IPS-NIHi7 (cell line): ENCODE data around the gene PLA1A.
"Not testable (repeated sequence)": the region's sequence is repeated elsewhere in the genome, so short reads cannot be mapped to it uniquely, and the experiment has no call there.

ENCODE experiments used
- DNase-seq: peaks from one replicate; pipeline ENCODE4 v3.0.0; 2012; ENCODE audit warnings: mixed read lengths; ENCODE audit errors: extremely low spot score

The PLA1A gene

GRCh38 chr3:119579366-119580066 lies 18.2 kb upstream of the PLA1A start, which contains the start of gene ADPRH:
TSS of gene ADPRH (plus strand) at chr3:119579492. CDS start at chr3:119582170, 2,678 bp downstream.
- peak; percentile 92 for DNase-seq

DNA sequence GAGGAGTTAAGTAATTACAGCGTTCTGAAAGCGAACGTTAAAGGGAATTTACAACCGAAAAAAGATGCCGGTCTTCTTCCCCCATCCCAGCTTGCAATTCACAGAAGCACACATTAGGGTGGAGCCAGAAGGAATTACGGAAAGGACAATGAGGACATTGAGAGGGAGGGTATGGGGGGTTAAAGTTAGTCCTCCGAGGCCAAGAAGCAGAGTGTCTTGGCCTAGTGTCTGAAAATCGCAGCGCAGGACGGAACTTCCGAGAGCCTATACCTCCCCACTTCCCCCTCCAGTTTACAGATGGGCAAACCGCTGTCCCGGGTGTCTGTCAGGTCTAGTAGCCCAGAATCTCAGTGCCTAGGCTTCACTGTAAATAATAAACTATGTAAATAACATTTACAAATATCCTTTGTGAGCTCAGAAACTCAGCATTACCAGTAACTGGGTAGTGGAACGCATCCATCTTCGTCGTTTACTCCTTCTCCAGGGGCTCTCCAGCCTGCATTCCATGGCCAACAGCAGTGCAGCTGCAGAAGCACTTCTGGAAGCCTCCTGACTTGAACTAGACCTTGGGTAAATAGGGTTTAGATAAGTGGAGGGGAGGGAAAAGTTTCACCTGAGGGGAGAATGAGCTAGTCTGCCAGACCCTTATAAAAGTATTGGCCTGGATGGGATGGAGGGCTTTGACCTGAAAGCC lies 17.5 kb upstream of the PLA1A start:
- DNase-seq, result peak; percentile 47

DNA sequence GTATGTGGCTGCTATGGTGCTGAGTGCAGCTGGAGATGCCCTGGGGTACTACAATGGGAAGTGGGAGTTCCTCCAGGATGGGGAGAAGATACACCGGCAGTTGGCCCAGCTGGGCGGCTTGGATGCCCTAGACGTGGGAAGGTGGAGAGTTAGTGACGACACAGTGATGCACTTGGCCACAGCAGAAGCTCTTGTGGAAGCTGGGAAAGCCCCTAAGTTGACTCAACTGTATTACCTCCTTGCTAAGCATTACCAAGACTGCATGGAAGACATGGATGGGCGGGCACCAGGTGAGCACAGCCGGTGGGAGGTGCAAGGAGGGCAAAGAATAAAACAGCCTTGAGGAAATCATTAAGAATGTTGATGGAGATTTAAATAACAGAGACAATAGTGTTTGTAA lies 15.5 kb upstream of the PLA1A start:
- DNase-seq, result no peak

DNA sequence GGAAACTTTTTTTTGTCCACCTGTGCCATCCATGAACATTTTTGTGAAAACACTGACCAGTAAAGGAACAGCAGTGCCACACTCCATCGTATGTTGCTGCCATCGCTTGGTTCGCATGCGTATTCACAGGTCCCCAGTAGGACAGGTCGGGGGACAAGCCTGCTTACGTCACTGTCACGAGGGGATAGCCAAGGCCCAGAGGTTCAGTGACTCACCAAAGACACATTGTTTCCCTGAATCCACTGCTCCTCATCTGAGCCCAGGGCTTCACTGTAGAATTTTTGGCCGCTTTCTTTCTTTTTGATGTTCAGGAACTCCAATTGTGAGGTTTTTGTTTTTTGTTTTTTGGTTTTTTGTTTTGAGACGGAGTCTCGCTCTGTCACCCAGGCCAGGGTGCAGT lies 12.5 kb upstream of the PLA1A start:
- DNase-seq, result no peak

- DNase-seq, result no peak
Observed at GRCh38 chr3:119585856-119586570, 11.7 kb upstream of the PLA1A start.

DNA sequence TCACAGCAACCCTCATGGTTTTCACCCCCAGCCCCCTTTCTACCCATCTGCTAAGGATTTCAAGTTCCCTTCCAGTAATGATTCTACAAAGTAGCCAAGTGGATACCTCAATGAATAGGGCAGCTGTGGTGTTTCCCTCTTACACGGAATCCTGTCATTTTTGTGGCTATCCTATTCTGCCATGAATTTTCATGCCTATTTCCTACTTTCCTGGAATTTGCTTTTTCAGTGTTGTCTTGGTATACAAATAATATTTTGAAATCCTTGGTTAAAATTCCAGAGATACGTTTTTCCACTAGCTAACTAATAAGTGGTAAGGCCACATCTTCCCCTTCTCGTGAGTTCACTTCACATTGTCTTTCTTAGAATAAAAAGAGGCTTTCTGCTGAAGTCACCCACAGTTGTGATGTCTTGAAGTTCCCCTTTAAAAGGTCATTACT lies 10.9 kb upstream of the PLA1A start:
- no peak for DNase-seq

GRCh38 chr3:119588112-119588511 lies 9.6 kb upstream of the PLA1A start:
- DNase-seq, result no peak

DNA sequence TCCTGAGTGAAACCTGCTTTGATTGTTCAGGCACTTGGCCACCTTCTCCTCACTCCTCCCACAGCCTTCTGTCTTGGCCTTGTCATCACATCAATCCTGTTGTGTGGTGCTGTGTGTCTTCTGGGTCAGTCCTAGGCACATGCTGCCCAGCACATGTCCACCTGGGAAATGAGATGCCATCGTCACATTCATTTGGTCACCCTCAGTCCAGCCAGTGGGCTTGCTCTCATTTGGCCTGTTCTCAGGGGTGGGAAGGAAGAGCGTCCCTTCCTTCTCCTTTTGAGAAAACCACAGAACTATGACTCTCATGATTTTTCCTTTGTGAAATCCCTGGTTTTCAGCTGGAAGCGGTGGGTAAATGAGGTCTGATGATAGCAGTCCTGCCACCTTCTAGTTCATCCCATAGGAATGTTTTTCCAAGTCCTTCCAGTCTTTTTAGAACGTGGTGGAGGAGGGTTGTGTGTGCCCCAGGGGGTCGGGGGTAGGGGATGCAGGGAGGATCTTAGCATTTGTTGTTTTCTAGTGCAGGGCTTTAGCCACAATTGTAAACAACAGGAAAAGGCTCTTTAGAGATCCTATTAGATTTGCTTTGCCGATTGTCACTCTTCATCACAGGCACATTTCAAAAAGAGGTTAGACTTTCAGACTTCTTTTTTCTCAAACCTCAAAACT lies 8.4 kb upstream of the PLA1A start:
- DNase-seq, result peak; percentile 49

DNA sequence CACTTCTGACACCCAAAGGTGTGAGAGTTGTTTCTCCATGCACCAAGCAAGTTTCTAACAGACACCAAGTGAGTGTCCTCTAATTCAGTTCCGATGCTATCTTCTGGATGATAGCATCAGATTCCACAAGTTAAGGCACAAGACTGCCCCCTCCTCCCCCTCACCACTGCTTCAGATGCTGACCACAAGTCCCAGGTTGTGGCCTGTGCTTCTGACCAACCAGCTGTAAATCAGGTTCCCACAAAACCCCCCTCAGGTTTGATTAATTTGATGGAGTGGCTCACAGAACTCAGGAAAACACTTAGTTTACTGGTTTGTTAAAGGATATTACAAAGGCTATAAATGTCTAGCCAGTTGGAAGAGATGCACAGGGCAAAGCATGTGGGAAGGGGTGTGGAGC lies 7.0 kb upstream of the PLA1A start:
- no peak for DNase-seq

DNA sequence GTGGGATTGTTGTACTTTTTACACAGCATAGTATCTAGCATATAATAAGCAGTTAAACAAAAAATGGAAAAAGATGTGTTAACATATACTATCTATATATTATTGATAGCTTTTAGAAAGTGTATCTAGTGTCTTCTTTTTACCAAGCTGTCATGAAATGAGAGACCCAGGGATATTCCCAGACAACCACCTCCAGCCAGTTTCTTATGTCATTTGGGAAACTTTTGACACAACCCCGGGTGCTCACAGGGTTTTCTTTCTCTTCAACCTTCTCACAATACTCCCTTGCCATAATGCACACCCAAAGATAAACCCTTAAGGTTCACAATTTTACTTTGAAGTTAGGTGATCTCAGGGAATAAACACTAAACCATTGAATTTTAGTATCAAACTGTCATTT lies 4.8 kb upstream of the PLA1A start:
- no peak for DNase-seq

DNA sequence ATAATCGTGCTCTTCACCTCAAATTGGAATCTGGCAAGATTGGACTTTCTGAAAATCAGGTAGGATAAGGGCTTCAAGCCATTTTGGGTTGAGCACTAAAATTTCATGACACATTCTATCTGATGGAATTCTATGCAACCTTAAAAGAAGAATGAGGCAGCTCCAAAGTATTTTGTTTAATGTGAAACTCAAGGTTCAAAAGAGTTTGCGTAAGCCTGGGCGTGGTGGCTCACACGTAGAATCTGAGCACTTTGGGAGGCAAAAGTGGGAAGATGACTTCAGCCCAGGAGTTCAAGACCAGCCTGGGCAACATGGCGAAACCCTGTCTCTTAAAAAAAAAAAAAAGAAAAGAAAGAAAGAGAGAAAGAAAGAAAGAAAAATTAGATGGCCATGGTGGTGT lies 3.6 kb upstream of the PLA1A start:
- DNase-seq, result no peak

GRCh38 chr3:119594929-119595328 lies 2.8 kb upstream of the PLA1A start:
- DNase-seq, result not testable (repeated sequence)

DNA sequence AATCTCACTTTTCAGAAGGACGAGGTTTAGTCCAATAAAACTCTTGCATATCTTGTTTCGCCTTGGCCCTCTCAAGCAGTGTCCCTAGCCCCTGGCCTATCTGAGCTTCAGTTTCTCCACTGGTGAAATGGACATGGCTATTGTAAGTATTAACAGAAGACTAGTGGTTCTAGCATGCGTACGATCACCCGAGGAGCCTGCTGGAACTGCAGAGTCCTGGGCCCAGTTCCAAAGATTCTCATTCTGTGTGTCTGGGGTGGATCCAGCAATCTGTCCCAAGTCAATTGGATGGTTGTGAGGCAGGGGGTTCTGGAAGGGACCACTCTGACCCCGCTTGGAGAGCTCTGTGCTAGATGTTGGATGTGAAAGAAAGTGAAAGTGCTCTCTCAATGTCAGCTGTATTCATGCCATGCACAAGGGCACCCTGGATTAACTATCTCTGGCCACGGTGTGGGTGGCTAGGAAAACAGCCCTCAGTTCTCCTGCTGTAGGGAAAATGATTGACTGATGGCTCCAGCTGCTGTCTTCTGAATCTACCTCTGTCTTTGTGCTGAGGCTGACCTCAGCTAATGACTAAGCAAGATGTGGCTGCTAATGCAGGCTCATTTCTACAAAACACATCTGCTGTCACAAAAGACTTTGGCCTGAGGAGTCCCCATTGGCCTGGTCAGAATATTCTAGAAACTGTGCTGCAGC lies 1.9 kb upstream of the PLA1A start:
- no peak for DNase-seq

DNA sequence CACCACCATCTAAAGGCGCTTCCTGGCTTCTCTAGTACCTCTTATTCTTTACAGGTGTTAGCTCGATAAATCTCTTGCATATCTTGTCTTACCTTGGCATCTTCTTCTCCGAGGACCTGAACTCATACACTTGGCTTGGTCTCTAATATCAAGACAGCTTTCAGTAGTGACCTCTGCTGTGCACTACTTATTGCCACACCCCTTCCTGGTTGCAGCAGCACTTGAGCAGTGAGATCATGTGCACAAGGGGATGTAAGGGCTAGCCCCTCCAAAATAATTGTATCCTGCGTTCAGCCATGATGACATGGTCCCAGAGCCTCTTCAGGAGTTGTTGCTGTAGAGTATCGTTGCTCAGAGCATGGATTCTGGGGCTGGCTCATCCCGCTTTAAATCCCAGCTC lies 1.3 kb upstream of the PLA1A start:
- no peak for DNase-seq

GRCh38 chr3:119598410-119599098 lies 869 bp downstream of the PLA1A start:
- DNase-seq, result no peak

DNA sequence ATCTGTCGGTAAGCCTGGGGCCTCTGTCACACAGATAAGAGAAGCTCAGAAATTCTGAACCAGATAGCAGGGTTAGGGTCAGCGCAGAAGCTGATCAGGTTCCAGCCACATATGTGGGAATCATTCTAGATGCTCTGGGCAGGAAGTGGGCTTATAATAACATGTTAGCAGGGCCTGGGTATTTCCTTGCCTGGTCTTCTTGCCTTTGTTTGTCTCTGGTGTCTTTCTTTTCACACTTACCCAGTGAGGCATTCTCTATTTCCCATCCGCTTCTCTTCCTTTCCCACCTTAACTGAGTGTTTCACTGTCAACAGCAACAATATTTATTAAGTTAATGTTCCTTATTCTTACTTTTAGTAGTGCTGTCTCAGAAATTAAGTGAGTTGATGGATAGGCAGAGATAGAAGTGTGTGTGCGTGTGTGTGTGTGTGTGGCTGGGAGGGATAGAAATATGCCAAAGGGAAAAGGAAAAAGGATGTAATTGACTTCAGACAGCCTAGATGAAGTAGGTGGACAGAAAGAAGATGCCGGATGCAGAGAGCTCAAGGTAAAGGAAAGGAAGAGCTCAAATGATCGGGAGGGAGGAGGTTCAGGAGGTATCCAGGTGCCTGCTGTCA lies 2.0 kb downstream of the PLA1A start:
- no peak for DNase-seq

DNA sequence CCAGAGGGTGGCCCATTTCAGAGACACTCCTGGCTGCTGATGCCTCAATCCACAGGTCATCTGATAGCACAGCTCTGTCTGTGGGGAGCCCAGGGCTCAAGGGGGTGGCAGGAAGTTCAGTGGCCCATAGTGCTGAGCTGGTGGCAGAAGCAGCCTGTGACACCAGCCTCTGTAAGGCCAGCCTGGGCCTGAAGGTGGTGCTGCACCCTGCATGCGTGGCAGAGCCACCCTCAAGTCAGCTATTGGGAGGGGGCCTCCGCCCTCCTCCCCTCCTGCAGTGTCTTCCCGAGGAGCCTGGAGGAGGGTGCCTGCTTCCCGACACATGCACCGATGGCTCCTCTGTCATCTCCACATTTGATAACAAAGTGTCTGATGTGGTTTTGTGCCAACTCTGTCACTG lies 3.0 kb downstream of the PLA1A start:
- DNase-seq, result peak; percentile 82

- DNase-seq, result no peak
Observed at GRCh38 chr3:119601154-119601553, 3.5 kb downstream of the PLA1A start.

GRCh38 chr3:119602676-119603075 lies 5.0 kb downstream of the PLA1A start:
- DNase-seq, result no peak

DNA sequence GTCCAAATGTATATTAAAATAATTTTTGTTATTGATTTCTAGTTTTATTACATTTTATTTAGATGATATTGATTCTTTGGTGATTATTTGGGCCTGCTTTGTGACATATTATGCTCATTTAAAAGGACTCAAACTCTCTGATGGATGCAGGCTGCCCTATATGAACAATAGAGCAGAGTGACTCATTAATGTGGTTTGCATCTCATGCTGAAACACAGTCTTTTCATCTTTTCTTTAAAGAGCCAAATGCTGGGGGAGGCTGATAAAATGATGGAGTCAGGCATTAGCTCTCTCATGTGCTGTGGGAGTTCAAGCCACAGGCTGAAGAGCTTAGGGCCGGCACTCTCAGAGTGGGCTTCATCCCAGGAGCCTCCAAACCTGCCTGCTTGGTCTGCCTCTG lies 7.2 kb downstream of the PLA1A start:
- no peak for DNase-seq
